Measurements from ENCODE around the gene BABAM2.
"Not testable (repeated sequence)": the region's sequence is repeated elsewhere in the genome, so short reads cannot be mapped to it uniquely, and the experiment has no call there.

Gene BABAM2

DNA sequence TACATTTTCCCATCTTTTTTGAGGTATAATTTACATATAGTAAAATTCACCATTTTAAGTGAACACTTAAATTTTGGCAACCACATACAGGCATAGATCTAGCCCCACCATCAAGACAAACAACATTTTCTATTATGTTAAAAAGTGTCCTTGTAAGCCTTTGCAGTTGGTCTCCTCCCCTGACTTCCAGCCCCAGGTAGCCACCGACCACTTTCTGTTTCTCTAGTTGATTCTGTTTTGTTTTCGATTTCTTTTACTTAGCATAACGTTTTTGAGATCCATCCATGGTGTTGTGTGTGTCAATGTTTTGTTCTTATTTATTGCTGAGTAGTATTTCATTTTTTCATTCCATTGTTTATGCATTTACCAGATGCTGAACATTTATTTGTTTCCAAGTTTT, 366.7 kb downstream of the BABAM2 start:
- DNase-seq = no peak

DNA sequence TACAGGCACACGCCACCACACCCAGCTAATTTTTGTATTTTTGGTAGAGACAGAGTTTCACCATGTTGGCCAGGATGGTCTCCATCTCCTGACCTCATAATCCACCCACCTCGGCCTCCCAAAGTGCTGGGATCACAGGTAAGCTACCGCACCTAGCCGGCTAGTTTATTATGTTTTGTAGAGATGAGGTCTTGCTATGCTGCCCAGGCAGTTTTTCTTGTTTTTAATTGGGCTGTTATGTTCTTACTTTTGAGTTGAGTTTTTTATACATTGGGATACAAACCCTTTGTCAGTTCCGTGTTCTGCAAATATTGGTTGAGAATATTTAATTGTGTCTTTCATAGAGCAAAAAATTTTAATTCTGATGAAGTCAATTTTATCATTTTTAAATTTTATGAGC, 368.7 kb downstream of the BABAM2 start:
- not testable (repeated sequence) for DNase-seq

DNA sequence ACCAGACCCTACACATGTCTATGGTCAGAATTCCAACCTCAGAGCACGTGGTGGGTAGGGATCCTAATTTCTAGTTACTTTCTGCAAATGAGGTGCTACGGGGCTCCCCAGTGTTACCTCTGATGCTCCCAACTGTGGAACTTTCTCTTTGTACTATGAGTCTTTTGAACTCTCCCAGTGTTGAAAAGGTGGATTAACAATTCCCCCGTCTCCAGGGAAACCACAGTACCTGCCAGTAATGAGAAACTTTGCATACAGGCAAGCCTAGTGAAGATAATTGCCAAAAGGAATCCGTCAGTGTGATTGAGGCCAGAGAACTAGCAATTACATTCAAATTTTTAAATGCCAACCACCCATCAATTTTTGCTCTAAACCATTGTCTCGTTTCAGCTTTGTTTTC, 373.2 kb downstream of the BABAM2 start:
- no peak for DNase-seq

DNA sequence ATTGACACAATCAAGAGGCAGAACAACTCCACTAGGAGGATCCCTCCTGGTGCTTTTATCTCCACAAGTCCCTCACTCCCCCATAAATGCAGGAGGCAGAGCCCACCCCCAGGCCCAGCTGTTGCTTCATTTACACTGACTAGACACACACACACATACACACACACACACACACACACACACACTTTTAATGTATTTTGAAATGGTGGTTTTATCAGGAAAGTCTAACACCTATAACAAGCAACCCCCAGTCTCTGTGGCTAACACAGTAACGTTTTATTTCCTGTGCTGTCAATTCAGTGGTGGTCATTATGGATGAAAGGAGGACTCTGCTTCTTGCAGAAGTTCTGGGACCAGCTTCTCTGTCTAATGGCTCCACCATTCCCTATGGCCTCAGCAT, 376.8 kb downstream of the BABAM2 start:
- DNase-seq = no peak

DNA sequence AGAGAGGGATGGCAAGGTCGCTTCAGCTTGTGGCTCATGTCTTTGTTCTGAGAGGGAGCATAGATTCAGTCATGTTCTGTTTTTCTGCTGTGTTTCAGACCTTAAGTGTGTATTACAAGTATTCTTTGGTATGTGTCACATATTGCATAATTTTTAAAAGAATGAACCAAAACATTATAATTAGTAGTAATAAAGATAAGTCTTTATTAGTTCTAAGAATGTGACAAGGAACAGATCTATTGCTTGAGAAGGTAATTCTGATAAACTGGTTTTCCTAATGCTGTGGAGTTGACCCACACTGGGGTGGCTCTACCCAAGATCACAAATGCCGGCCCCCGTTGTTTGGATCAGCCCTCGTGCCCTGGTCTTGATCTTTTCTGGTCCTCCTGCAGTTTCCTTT, 377.9 kb downstream of the BABAM2 start:
- no peak for DNase-seq

DNA sequence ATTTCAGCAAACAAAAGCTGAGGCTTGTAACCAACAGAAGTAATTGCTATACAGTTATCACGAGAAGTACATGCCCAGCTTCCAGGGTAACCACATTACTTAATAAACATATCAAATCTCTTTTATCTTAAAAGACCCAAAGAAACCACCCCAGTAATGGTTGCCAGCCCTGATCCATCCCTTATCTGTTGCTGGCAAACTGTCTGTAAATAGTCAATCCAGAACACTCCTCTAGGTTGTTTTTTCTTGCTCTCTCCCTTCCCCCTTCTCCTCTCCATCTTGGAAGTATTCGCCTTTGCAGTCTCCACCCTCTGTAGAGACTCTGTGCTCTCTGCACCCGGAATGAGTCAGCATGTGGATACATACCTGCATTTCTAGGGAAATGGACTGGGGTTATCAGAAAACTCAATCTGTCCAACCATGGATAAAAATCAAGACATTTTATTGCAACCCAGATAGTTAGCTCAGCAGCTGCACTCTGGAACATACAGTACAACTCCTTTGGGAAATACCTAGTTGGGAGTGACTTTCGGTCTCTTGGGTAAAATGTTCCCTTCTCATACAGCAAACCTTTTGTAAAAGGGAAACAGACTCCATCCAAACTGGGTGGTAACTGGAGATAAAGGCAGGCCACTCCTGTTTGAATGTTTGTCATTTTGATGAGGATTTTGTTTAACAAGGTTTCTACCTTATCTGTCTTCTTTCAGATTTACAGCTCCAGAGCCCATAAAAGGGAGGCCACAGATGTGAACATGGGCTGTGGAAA, 378.7 kb downstream of the BABAM2 start:
- no peak for DNase-seq

DNA sequence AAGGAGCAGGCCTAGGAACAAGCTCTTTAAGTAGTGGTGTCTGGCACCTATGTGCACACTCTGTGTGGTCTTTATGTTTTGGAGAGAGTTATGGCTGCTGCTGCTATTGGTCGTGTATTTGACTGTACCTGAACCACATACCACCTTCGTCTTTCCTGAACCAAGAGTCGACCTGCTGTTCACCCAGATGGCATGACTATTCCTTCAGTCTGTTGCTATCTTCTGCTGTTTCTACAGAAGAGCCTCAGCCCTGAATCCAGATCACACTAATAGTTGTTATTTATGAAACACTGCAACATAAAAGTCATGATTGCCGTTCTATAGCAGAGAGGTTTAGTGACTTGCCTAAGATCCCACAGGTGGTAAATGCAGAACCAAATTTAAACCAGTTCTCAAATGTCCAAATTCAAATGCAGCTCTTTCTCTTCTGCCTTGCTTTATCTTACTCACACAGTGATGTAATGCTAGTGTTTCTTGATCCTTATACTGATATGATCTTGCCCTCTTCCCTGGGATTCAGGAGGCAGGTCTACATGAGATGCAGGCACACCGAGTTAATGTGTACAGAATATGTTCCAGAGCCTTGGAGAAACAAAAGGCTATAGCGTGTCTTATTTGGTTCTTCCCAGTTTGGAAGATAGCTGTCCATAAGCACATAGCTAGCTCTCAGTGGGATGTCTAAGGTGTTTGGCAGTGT, 380.1 kb downstream of the BABAM2 start:
- no peak for DNase-seq

DNA sequence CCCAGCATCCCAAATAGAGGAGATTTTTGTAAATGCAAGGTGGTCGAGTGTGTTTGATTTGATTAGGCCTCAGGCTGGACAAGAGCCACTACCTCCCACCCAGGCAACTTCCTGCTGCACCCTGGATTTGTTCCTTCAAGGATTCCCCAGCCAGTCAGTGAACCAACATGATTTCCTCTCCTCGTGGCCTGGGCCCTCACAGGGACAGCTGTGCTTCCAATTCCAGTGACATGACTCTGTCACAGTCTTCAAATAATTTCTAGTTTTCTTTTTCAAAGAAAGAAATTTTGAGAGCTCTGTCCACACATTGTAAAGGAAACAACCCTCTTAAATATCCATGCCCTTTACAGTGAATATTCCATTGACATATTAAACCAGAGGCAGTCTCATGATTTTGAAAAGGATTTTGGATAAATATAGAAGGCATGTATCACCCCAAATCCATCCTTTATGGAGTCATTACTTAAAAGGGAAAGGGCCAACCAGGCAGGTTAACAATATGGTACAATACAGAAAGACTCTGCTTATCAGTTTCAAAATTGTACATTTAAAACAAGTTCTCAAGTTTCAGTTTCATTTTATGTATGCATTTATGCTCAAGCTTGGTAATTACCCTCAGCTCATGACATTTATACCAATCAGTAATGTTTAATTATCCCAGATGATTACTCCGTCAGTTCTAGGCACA, 380.8 kb downstream of the BABAM2 start:
- DNase-seq = peak; percentile 33

DNA sequence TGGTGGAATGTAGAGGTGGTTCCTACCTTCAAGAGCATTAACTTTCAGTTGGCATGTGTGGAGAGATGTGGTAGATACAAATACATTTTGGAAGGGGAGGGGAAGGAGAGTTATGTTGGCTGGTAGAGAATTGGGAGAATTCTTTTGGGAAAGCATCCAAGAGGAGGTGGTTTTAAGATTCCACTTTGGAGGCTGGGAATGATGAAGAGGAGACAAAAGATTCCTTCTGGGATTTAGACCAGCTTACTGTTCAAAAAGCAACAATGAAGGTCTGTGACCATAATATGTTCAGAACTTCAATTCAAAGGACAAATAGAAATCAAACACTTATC, 381.4 kb downstream of the BABAM2 start:
- DNase-seq = peak; percentile 55

DNA sequence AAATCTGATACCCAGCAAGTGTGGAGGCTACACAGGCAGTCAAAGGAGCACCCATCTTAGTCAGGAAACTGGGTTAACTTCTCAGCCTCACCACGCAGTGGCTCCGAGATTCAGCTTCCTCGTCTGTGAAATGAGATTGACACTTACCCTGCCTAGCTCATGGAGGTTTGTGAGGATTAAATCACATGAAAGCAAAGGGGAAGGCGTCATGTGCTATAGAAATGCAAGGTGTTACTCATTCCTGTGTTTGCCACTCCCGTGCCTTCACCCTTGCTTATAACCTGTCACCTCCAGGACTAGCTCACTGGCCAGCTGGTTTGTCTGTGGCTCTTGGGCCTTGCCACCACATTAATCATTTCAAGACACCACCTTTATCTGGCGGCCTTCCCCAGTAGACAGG, 383.2 kb downstream of the BABAM2 start:
- no peak for DNase-seq

DNA sequence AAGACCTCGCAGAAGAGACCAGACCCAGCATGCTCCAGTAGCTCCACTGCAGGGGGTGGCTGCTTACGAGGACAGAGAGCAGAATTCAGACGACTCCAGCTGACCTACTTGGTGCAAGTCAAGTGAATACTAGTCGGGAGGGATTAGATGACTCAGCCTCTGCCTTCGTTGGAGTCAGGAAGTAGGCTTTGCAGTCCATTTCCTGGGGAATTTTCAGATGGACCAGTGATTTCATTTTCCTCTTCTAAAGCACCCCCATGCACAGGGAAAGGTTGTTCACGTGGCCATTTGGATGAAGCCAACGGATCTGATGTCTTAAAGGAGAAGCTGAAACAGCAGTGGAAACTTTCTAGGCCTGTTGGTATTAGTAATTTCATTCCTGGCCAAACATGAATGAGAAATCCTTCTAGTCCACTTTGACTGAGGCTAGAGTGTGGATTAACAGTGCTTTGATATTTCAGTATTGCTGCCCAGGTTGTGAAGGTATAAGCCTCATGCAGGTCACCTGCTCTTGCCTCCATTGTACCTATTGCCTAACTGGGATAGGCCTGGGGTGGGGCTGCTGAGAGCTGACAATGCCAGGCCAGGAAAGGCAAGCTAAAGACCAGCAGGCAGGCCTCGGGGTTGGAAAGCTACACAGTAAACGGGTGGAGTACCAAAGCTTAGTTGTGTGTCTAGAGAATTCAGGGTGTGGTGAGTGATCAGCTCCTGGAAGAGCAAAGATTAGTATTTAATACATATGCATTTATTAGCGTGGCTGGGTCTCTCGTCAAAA, 384.6 kb downstream of the BABAM2 start:
- DNase-seq = peak; percentile 98

DNA sequence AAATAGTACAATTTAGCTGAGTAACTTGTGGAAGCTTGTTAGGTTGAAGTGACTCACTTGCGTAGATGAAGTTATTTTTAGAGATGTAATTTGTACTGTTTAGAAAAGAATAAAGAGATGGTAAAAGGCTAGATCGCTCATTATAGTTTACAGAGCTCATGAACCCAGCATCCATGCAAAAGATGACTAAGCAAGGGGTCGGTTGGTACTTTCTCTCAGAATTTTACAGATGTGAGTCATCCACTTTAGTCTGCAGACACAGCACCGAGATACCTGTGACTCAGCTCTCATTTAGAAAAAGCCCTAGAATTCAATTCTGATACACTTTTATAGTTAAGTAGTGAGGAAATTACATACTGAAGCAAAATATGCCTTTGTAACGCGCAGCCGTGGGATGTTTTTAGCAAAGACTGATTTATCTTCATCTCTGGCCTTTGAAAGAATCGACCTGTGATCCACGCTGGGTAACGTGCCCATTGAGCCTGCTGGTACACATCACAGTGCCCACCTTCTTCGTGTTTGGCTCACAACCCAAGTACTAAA, 385.6 kb downstream of the BABAM2 start:
- peak; percentile 99 for DNase-seq

DNA sequence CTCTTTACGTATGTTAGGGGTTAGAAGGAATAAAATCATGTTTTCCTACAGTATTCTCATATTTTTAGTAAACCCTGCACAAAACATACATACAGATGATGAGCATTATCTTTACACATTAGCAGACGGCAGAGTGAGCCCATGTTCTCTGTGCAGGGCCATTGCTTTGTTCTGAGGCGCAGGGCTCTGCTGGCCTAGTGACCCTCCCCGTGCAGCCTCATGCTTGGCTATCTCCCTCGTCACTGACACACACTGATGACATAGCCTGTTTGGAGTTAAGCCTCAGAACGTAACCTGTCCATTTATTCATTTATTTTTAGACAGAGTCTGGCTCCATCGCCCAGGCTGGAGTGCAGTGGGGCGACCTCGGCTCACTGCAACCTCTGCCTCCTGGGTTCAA, 386.3 kb downstream of the BABAM2 start:
- DNase-seq = no peak

DNA sequence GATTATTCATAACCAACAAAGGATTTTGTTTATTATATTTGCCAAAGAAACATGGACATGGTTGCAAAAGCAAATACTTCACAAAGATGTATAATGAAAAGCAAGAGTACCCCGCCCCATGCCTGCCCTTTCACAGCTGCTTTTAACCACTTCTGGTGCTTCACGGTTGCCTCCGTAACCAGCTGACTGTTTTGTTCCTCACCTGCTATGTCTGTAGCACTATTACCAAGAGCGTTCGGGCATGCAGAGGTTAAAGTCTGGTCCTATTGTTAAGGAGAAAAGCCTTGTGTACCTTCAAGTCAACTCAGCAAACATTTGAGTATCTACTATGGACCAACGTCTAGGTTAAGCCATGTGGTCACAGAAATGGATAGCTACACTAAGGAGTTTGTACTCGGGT, 386.9 kb downstream of the BABAM2 start:
- no peak for DNase-seq

DNA sequence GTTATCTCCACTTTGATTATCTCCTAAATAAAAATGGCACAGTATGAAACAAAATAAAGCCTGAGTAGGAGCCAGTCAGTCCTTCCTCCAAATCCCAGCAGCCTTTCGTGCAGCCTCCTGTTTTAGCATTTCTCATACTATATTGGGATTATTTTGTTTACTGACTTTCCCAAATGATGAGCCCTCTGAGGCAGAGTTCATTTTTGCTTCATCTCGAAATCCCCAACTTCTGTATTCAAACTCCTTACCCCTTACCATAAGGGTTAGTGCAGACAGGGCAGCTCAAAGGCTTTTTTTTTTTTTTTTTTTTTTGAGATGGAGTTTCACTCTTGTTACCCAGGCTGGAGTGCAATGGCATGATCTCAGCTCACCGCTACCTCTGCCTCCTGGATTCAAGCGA, 388.8 kb downstream of the BABAM2 start:
- DNase-seq = no peak

DNA sequence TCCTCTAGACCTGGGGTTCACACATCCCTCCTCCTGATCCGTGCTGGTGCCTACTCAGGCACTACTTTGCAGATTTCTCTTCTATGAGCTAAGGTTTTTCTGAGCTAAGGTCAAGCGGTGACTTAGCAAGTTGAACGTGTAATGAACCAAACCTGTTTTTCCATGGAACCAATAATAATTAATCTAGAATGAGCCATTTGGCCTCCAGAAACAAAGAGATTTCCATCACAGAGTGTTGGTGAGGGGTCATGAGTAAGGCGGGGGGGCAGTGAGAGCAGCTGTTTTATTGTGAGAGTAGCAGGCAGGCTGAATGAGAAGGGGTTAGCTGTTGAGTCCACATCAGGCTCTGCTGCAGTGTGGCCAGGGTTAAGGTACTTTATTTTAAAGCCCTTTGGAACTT, 390.1 kb downstream of the BABAM2 start:
- DNase-seq = no peak

DNA sequence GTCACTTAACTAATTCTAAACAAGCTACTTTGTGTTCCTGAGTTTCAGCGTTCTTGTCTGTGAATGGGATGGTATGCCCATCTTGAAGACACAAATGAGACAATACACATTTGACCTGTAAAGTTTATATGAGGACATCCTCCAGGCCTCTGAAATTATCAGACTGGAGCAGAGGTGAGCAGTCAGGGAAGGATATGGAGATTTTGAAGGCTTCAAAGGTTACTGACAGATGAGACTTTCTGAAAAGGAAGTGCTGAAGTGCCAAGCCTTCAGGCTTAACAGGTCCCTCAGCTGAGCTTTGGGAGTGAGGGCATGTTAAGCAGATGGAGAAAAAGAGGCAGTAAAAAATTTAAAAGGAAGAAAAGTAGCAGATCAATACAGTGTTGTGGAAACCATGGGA, 391.2 kb downstream of the BABAM2 start:
- DNase-seq = no peak

DNA sequence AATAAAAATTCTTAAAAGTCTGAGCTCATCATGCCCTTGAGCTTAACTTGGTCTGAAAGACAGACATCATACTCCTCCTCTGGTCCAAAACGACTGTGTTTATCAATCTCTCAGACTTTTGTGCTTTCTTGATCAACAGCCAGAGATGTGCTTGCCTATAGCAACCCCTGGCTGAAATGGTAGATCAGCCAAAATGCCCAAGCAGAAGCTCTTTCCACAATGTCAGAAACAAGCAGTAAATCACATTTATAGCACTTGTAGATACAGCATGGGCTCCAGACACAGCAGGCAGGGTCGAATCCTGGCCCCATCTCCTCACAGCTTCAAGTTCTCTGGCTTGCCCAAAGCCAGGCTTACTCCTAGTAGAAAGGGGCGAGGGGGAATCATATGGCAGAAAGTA, 391.7 kb downstream of the BABAM2 start:
- no peak for DNase-seq

DNA sequence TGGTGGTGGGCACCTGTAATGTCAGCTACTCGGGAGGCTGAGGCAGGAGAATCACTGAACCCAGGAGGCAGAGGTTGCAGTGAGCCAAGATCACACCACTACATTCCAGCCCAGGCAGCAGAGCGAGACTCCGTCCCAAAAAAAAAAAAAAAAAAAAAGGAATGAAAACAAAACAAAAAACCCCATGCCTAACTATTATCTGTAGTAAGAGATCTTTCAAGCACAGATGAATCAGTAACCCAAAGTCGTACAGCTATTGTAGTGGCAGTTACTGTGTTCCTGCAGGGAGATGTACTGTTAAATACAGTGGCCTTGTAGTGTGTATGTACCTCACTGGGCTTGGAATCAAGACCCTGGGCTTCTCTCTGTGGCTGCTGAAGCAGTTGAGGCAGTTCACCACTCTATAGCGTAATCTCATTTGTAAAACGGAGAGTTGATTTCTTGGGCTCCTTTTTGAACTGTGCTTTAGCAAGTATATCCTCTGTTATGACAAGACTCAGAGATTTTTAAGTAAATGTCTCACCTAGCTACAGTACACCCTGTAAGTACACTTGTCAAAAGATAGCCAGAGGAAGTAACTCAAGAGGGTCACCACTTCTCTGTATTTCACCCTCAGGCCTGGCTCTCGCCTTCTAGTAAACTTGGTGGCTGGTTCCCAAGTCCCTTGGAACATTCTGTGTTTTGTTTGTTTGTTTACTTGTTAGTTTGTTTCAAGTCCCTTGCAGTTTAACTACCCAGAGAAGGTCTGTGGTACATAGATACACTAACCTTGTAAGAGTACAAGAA, 392.5 kb downstream of the BABAM2 start:
- no peak for DNase-seq

DNA sequence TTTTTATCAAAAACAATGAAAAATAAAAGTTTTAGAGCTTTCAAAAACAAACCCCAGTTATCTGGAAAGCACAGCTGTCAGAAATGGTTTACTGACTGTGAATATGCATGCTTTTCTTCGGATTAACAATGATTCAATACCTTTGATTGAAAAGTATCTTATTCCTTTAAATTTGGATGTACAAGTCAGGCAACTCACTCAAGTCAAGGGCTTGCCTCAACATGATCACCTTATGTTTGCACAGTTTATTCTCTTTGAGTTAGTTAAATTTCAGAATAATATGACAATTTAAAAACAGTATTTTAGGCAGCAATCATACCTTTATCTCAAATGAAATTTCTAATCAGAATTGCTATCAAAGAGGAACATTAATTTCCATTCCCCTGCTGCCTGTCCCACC, 393.3 kb downstream of the BABAM2 start:
- DNase-seq = no peak

DNA sequence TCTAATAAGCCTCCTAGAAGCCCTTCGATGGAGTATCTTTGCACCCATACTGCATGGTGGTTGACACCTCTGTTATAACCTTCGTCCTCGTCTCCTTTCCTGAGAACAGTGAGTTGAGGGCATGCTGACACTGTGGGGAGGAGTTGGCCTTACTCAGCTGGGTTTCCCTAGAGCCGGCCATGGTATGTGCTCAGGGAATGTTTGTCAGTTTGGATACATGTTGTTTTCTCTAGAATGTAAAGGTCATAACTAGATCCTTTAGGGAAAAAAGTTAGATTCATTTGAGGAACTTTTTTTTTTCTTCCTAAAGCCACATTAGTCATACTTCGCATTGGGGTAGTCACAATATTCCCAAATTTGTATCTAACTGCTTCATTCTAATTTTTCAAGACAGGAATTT, 396.1 kb downstream of the BABAM2 start:
- DNase-seq = peak; percentile 81
